Dendritic cell treated with granulocyte-macrophage colony-stimulating factor and Interleukin-4, amounts not matched to agents 40 ng/mL and 50 ng/mL, for 4 days (primary cell): ENCODE results near the gene ACO1.

Experiments used
- H3K27ac Mint-ChIP-seq: one replicate; pipeline ENCODE4 v1.8.0; 2022; ENCODE audit warnings: mild to moderate bottlenecking, mixed read lengths
- H3K27me3 Mint-ChIP-seq: one replicate; pipeline ENCODE4 v1.8.0; 2022; ENCODE audit warnings: mild to moderate bottlenecking, mixed read lengths
- H3K36me3 Mint-ChIP-seq: one replicate; pipeline ENCODE4 v1.8.0; 2022; ENCODE audit warnings: low read depth, mixed read lengths
- H3K4me1 Mint-ChIP-seq: one replicate; pipeline ENCODE4 v1.8.0; 2022; ENCODE audit warnings: low read depth, mixed read lengths
- H3K4me3 Mint-ChIP-seq: one replicate; pipeline ENCODE4 v1.8.0; 2022; ENCODE audit warnings: mild to moderate bottlenecking, moderate library complexity, mixed read lengths
- H3K9me3 Mint-ChIP-seq: one replicate; pipeline ENCODE4 v1.8.0; 2022; ENCODE audit warnings: mixed read lengths
- intact Hi-C: fragments of 100-400 bp; cut with micrococcal nuclease; formaldehyde crosslinking; loops from one replicate; pipeline ENCODE4 v1.15.0; 2022

ACO1 gene

DNA sequence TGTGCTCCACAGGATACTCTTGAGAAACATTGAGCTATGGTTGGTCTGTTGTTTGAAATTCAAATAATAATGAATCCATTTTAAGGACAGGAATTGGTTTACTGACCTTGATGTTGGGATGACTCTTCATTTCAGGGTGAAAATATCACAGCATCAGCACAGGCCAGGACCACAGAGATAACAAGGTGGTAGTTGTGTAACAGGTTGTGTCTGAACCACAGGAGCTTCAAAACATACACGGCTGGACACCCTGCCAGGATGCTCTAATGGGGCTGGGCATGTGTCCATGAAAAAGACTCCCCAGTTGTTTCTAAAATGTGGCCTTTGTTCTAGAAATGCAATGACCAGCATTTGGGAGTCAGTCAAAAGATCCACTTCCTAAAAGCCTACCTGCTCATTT lies 69.8 kb downstream of the ACO1 start:
- intact Hi-C loops = no loop called here
- Mint-ChIP-seq H3K27ac (no peak overlapping the region), H3K4me1 (no peaks in the 10 kb centered on the region)

DNA sequence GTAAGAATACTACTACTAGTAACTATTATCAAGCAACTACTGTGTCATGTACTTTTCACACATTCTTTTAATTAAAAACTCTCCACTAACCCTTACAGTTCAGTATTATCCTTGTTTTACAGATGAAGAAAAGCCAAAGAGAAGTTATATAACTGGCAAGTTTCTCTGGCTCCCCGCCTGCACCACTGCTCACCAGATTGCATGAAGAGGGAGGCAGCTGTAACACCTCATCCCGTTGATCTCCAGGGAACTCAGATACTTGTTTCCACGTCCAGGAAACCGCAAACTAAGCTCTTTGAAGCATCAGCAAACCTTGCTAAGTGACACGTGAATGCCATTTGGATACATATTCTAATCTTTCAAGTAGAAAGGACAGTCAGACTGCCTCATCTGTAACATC lies 71.3 kb downstream of the ACO1 start:
- no peaks in the 10 kb centered on the region for H3K27me3 Mint-ChIP-seq
- peaks cover 79% of the 10 kb centered on the region for H3K36me3 Mint-ChIP-seq
- H3K4me3 Mint-ChIP-seq = no peak overlapping the region
- H3K27ac Mint-ChIP-seq = no peak overlapping the region
- peaks cover 8% of the 10 kb centered on the region for H3K9me3 Mint-ChIP-seq
- intact Hi-C loops = no loop called here
- H3K4me1 Mint-ChIP-seq = no peaks in the 10 kb centered on the region

More for the DNA sequence above, 69.8 kb downstream of the ACO1 start:
- no peak overlapping the region for H3K4me3 Mint-ChIP-seq
- no peaks in the 10 kb centered on the region for H3K27me3 Mint-ChIP-seq
- peaks cover 79% of the 10 kb centered on the region for H3K36me3 Mint-ChIP-seq
- H3K9me3 Mint-ChIP-seq = no peaks in the 10 kb centered on the region

GRCh38 chr9:32456564-32456963 lies 72.1 kb downstream of the ACO1 start:
- intact Hi-C loops = no loop called here
- Mint-ChIP-seq H3K36me3 (peaks cover 77% of the 10 kb centered on the region), H3K4me1 (no peaks in the 10 kb centered on the region), H3K4me3 (no peak overlapping the region), H3K27ac (no peak overlapping the region), H3K9me3 (peaks cover 8% of the 10 kb centered on the region), H3K27me3 (no peaks in the 10 kb centered on the region)

DNA sequence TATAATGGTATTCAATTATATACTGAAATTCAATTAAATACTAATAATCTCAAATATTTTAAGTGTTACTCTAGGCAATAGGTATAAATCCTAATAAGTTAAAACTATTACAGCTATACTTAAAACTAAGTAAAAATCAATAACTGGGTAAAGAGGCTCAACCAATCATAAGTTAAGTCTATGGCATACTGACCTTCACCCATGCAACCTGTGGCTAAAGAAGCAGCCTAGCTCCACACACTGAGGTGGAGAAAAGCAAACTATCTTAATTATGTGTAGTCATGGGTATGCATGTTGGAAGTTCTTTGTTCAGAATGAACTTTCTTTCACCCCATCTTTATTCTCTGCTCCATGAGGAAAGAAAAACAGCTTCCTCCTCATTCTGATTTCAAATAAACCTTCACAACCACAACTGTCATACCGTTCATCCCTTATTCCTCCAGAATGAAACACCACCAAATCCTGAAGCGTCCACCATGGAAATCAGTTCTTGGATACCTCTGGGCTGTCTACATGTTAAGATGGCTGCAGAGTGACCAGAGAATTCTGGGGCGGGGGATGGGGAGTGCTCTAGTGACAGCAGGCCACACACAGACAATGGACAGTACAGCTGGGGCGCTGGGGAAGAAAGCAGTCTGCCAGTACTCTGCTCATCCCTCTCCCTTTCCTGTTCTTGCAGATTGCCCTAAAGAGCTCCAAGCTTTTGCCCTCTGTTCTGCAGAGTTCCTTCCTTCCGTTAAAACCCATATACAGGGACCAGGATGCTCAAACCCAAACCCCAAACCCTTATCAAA lies 79.3 kb downstream of the ACO1 start:
- intact Hi-C loops = no loop called here
- no peak overlapping the region for H3K27ac Mint-ChIP-seq
- no peaks in the 10 kb centered on the region for H3K27me3 Mint-ChIP-seq
- H3K9me3 Mint-ChIP-seq = peaks cover 8% of the 10 kb centered on the region
- no peaks in the 10 kb centered on the region for H3K4me1 Mint-ChIP-seq
- H3K4me3 Mint-ChIP-seq = no peak overlapping the region
- H3K36me3 Mint-ChIP-seq = peaks cover 69% of the 10 kb centered on the region

GRCh38 chr9:32468740-32469139 lies 84.3 kb downstream of the ACO1 start:
- intact Hi-C loops = no loop called here
- peaks cover 60% of the 10 kb centered on the region for H3K36me3 Mint-ChIP-seq
- no peaks in the 10 kb centered on the region for H3K4me1 Mint-ChIP-seq
- no peaks in the 10 kb centered on the region for H3K9me3 Mint-ChIP-seq
- H3K4me3 Mint-ChIP-seq = no peak overlapping the region
- H3K27ac Mint-ChIP-seq = no peak overlapping the region
- no peaks in the 10 kb centered on the region for H3K27me3 Mint-ChIP-seq

DNA sequence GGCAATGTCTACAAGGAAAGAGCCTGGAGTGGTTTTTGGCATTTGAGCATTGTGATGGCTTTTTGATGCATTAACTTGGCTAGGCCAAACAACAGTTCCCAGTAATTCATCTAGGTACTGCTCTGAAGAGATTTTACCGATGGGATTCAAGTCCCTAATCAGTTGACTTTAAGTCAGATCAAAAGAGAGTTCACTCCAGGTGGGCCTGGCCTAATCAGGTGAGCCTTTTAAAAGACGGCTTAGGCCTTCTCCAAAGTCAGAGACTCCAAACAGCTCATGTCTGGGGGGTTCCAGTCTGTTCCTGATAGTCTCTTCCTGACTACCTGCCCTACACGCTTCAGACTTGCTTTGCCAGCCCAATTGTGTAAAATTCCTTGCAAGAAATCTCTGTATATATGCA lies 87.9 kb downstream of the ACO1 start:
- Mint-ChIP-seq H3K27ac (no peak overlapping the region), H3K4me3 (no peak overlapping the region), H3K9me3 (no peaks in the 10 kb centered on the region), H3K4me1 (no peaks in the 10 kb centered on the region), H3K36me3 (peaks cover 60% of the 10 kb centered on the region), H3K27me3 (no peaks in the 10 kb centered on the region)
- intact Hi-C loops = no loop called here

GRCh38 chr9:32483343-32483742 lies 98.9 kb downstream of the ACO1 start:
- Mint-ChIP-seq H3K27ac (no peak overlapping the region), H3K4me3 (no peak overlapping the region), H3K9me3 (no peaks in the 10 kb centered on the region), H3K4me1 (peaks cover 9% of the 10 kb centered on the region), H3K36me3 (peaks cover 88% of the 10 kb centered on the region), H3K27me3 (no peaks in the 10 kb centered on the region)
- intact Hi-C loops = no loop called here

- H3K36me3 Mint-ChIP-seq = peaks cover 86% of the 10 kb centered on the region
- intact Hi-C loops = no loop called here
- H3K27ac Mint-ChIP-seq = no peak overlapping the region
Observed at GRCh38 chr9:32486839-32487562, 102.6 kb downstream of the ACO1 start.

DNA sequence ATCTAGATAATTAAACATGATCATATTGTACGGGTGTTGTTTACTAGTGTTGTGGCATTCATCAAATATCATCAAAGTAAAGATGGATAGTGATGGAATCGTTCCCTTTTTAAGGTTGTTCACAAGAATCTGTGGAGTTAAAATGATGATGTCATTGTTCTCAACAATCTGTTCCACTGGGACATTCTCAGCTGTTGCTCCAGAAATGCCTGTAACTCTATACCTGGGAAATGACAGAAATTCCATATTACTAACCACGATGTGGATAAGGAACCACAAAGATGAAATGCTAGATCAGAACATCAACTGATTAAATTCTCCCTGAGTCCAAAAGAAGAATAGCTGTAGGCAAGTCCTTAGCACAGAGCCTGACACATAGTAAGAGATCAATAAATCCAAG lies 103.5 kb downstream of the ACO1 start:
- Mint-ChIP-seq H3K4me1 (peaks cover 9% of the 10 kb centered on the region), H3K36me3 (peaks cover 83% of the 10 kb centered on the region), H3K27ac (no peak overlapping the region), H3K9me3 (no peaks in the 10 kb centered on the region), H3K27me3 (no peaks in the 10 kb centered on the region), H3K4me3 (no peak overlapping the region)
- intact Hi-C loops = no loop called here

More at GRCh38 chr9:32486839-32487562, 102.6 kb downstream of the ACO1 start:
- Mint-ChIP-seq H3K4me3 (no peak overlapping the region), H3K4me1 (peaks cover 9% of the 10 kb centered on the region), H3K9me3 (no peaks in the 10 kb centered on the region), H3K27me3 (no peaks in the 10 kb centered on the region)

DNA sequence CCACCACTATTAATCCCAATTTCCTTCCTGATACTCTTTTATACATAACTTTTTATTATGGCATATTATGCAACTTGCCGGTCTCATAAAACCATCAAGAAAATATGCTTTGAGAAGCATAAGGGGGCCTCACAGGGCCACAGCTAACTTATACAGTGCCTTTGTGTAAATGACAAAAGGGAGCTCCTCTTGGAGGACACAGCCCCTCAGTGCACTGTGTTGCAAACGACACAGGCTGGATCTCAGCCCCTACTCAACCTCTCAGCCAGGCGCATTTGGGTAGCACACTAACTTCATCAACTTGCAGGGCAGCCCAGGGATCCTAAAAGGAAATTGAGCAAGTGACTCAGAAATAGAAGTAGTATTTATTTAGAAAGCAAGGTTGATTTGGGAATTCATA lies 106.2 kb downstream of the ACO1 start:
- Mint-ChIP-seq H3K27me3 (no peaks in the 10 kb centered on the region), H3K4me1 (no peaks in the 10 kb centered on the region), H3K27ac (no peak overlapping the region), H3K4me3 (no peak overlapping the region), H3K36me3 (peaks cover 69% of the 10 kb centered on the region), H3K9me3 (no peaks in the 10 kb centered on the region)
- intact Hi-C loops = no loop called here

- no peaks in the 10 kb centered on the region for H3K9me3 Mint-ChIP-seq
- H3K4me3 Mint-ChIP-seq = no peak overlapping the region
- no peaks in the 10 kb centered on the region for H3K4me1 Mint-ChIP-seq
- H3K27me3 Mint-ChIP-seq = no peaks in the 10 kb centered on the region
- peaks cover 55% of the 10 kb centered on the region for H3K36me3 Mint-ChIP-seq
- no peak overlapping the region for H3K27ac Mint-ChIP-seq
- intact Hi-C loops = no loop called here
Observed at GRCh38 chr9:32497921-32498320, 113.5 kb downstream of the ACO1 start.

GRCh38 chr9:32500768-32501167 lies 116.3 kb downstream of the ACO1 start:
- intact Hi-C loops = no loop called here
- Mint-ChIP-seq H3K27ac (no peak overlapping the region), H3K4me1 (no peaks in the 10 kb centered on the region), H3K4me3 (no peak overlapping the region), H3K36me3 (peaks cover 41% of the 10 kb centered on the region), H3K9me3 (no peaks in the 10 kb centered on the region), H3K27me3 (no peaks in the 10 kb centered on the region)

DNA sequence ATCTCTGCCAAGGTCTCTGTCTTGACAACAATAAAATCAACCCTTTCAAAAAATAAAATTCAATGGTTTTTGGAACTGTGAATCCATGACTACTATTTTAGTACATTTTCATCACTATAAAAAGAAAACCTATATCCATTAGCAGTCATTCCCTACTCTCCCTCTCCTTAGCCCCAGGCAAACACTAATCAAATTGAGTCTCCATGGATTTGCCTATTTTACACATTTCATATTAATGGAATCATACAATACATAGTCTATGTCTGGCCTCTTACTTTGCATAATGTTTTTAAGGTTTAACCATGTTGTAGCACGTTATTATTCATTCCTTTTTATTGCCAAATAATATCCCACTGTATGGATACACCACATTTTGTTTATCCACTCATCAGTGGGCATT lies 117.4 kb downstream of the ACO1 start:
- Mint-ChIP-seq H3K4me3 (no peak overlapping the region), H3K27ac (no peak overlapping the region), H3K9me3 (no peaks in the 10 kb centered on the region), H3K36me3 (peaks cover 30% of the 10 kb centered on the region), H3K27me3 (no peaks in the 10 kb centered on the region), H3K4me1 (no peaks in the 10 kb centered on the region)
- intact Hi-C loops = no loop called here

GRCh38 chr9:32502464-32502863 lies 118.0 kb downstream of the ACO1 start:
- no peak overlapping the region for H3K4me3 Mint-ChIP-seq
- peaks cover 28% of the 10 kb centered on the region for H3K36me3 Mint-ChIP-seq
- no peaks in the 10 kb centered on the region for H3K27me3 Mint-ChIP-seq
- H3K4me1 Mint-ChIP-seq = no peaks in the 10 kb centered on the region
- no peaks in the 10 kb centered on the region for H3K9me3 Mint-ChIP-seq
- intact Hi-C loops = no loop called here
- H3K27ac Mint-ChIP-seq = no peak overlapping the region
